ENCODE data around the gene DNAJC1.

GRCh38 chr10:21831986-21832820, 171.3 kb downstream of the DNAJC1 start:
- TF ChIP-seq POLR2A (IDR thresholded peaks at IDR 0.05), result no peak
- no peak for TF ChIP-seq CTCF (IDR thresholded peaks at IDR 0.05)
